Measurements from ENCODE around the gene XPNPEP1.

Gene XPNPEP1

GRCh38 chr10:109931163-109931562 is 7.9 kb upstream of the XPNPEP1 start:
- Histone ChIP-seq H3K9me3 (ENCODE audit: insufficient read depth, low read length) (no peaks in the 10 kb centered on the region), H2AFZ (ENCODE audit: low read depth, low read length) (no peak overlapping the region), H3K4me3 (ENCODE audit: low read length) (no peak overlapping the region), H3K4me1 (ENCODE audit: low read length) (no peaks in the 10 kb centered on the region), H3K4me2 (ENCODE audit: low read length) (no peak overlapping the region), H3K9ac (ENCODE audit: low read length) (no peak overlapping the region), H3K36me3 (replicated peaks; ENCODE audit: low read depth, low read length) (no peaks in the 10 kb centered on the region), H3K27me3 (ENCODE audit: low read depth, low read length) (peaks cover 5% of the 10 kb centered on the region; the same call in 1 of the 2 replicates), H3K27ac (ENCODE audit: low read length) (no peak overlapping the region), H4K20me1 (ENCODE audit: insufficient read depth, low read length) (no peaks in the 10 kb centered on the region), H3K79me2 (ENCODE audit: low read length) (no peaks in the 10 kb centered on the region)
- TF ChIP-seq EZH2phosphoT487 (IDR thresholded peaks at IDR 0.05; ENCODE audit: low read depth) (no peak), CTCF (IDR thresholded peaks at IDR 0.05; ENCODE audit: low read depth, low read length) (no peak)

GRCh38 chr10:109929501-109930219 is 6.3 kb upstream of the XPNPEP1 start:
- no peaks in the 10 kb centered on the region for H3K79me2 ChIP-seq (ENCODE audit: low read length)
- no peak overlapping the region for H3K4me2 ChIP-seq (ENCODE audit: low read length)
- TF ChIP-seq CTCF (IDR thresholded peaks at IDR 0.05; ENCODE audit: low read depth, low read length): no peak
- TF ChIP-seq EZH2phosphoT487 (IDR thresholded peaks at IDR 0.05; ENCODE audit: low read depth): no peak
- peaks cover 10% of the 10 kb centered on the region for H3K27me3 ChIP-seq (ENCODE audit: low read depth, low read length)
- no peak overlapping the region for H3K4me3 ChIP-seq (ENCODE audit: low read length)
- H3K27ac ChIP-seq (ENCODE audit: low read length): no peak overlapping the region
- no peaks in the 10 kb centered on the region for H3K4me1 ChIP-seq (ENCODE audit: low read length)
- H3K9me3 ChIP-seq (ENCODE audit: insufficient read depth, low read length): no peaks in the 10 kb centered on the region
- H2AFZ ChIP-seq (ENCODE audit: low read depth, low read length): no peak overlapping the region
- no peaks in the 10 kb centered on the region for H3K36me3 ChIP-seq (replicated peaks; ENCODE audit: low read depth, low read length)
- H3K9ac ChIP-seq (ENCODE audit: low read length): no peak overlapping the region
- no peaks in the 10 kb centered on the region for H4K20me1 ChIP-seq (ENCODE audit: insufficient read depth, low read length)

- Histone ChIP-seq H2AFZ (ENCODE audit: low read depth, low read length) (no peak overlapping the region), H3K4me2 (ENCODE audit: low read length) (no peak overlapping the region), H4K20me1 (ENCODE audit: insufficient read depth, low read length) (no peaks in the 10 kb centered on the region), H3K9ac (ENCODE audit: low read length) (no peak overlapping the region), H3K4me1 (ENCODE audit: low read length) (peaks cover 6% of the 10 kb centered on the region; the same call in 1 of the 2 replicates), H3K36me3 (replicated peaks; ENCODE audit: low read depth, low read length) (no peaks in the 10 kb centered on the region), H3K4me3 (ENCODE audit: low read length) (no peak overlapping the region), H3K27ac (ENCODE audit: low read length) (no peak overlapping the region), H3K9me3 (ENCODE audit: insufficient read depth, low read length) (no peaks in the 10 kb centered on the region), H3K79me2 (ENCODE audit: low read length) (no peaks in the 10 kb centered on the region), H3K27me3 (ENCODE audit: low read depth, low read length) (peaks cover 17% of the 10 kb centered on the region)
- no peak for TF ChIP-seq CTCF (IDR thresholded peaks at IDR 0.05; ENCODE audit: low read depth, low read length)
- no peak for TF ChIP-seq EZH2phosphoT487 (IDR thresholded peaks at IDR 0.05; ENCODE audit: low read depth)
Observed at GRCh38 chr10:109928475-109928891, 5.2 kb upstream of the XPNPEP1 start.

- no peak overlapping the region for H2AFZ ChIP-seq (ENCODE audit: low read depth, low read length)
- H4K20me1 ChIP-seq (ENCODE audit: insufficient read depth, low read length): no peaks in the 10 kb centered on the region
- no peaks in the 10 kb centered on the region for H3K36me3 ChIP-seq (replicated peaks; ENCODE audit: low read depth, low read length)
- no peaks in the 10 kb centered on the region for H3K9me3 ChIP-seq (ENCODE audit: insufficient read depth, low read length)
- no peak overlapping the region for H3K4me2 ChIP-seq (ENCODE audit: low read length)
- H3K4me1 ChIP-seq (ENCODE audit: low read length): peaks cover 11% of the 10 kb centered on the region
- no peak for TF ChIP-seq EZH2phosphoT487 (IDR thresholded peaks at IDR 0.05; ENCODE audit: low read depth)
- TF ChIP-seq CTCF (IDR thresholded peaks at IDR 0.05; ENCODE audit: low read depth, low read length): no peak
- H3K4me3 ChIP-seq (ENCODE audit: low read length): no peak overlapping the region
- peaks cover 10% of the 10 kb centered on the region for H3K79me2 ChIP-seq (ENCODE audit: low read length)
- H3K9ac ChIP-seq (ENCODE audit: low read length): no peak overlapping the region
- no peak overlapping the region for H3K27ac ChIP-seq (ENCODE audit: low read length)
- H3K27me3 ChIP-seq (ENCODE audit: low read depth, low read length): peaks cover 17% of the 10 kb centered on the region
Observed at GRCh38 chr10:109926825-109927224, 3.5 kb upstream of the XPNPEP1 start.
